ENCODE results near the gene USP22.

USP22 gene

DNA sequence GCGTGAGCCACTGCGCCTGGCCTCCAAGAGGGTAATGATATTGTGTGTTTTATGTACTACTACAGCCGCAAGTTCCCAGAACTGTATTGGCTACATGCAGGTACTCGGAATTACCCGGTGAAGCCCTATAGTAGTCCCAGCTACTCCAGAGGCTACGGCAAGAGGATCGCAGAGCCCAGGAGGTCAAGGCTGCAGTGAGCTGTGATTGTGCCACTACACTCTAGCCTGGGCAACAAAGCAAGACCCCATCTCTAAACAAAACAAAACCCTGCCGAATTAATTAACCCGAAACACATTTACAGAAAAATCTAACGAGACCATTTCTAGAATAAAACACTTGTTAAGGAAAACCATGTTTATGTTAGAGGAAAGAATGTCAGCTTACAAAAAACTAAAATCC is 2.2 kb upstream of the USP22 start:
- DNase-seq, result no peak

DNA sequence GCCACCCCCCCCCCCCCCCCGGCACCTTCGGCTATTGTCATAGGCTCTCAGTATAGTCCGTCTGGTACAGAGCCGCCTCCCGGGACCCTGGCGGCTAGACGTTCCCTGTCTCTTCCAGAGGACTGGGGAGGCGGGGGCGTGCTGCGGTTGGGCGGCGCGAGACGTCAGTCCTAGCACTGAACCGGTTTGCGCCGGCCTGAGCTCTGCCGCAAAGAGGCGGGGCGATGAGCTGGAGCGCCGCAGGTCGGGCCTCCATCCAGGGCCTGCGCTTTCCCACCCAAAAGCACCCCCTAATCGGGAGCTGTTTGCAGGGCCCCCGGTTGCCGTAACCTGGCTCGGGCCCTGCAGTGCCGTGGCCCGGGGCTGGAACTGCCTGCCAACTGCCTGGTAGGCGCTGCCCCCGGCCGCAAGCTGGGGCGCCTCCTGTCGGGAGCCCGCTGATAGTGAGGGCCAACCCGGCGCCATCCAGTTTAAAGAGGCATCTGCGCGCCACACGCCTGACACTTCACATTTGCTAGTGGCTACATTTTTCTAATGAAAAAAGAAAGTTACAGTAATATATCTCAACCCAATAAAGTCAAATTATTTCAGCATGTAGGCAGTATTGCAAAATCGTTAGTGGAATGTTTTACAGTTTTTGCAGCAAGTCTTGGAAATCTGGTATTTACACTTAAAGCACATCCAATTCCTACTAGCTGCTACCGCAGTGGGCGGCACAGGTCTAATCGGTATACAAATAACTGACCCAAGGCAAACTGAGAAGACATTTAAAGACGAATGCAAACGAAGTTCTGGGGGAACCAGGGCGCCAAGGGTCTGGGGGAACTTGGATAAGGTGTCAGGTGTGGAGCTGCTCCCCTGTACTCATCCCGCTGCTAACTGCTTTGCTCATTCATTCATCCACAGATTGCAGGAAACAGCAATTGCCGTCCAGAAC is 753 bp upstream of the USP22 start:
- peak; percentile 99 for DNase-seq

DNA sequence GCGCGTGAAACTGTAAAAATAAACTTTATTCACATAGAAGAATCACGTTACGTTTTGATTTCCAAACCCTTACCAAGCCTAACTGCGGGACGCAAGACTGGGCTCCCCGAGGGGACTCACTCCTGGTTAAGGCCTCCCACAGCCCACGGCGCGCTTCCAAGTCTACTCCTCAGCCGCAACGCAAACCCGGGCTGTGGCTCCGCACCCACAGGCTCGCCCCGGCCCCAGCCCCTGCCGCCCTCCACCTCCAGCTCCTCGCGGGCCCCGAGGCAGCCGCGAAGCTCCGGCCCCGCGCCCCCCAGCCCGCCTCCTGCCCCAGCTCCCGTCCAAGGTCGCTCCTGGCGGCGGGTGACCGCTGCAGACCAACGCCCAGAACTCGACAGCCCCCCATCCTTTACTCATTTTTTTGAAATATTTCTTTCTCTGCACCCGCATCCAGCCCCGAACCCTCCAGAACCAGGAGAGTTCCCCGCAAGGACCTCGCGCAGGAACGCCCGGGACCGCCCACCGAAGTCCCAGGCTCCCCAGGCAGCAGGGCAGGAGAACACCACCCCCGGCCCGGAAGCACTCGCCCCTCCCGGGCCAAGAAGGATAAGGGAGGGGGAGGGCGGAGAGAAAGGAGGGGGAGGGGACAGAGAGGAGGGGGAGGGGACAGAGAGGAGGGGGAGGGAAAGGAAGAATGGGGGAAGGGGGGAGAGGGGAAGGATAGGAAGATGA is 912 bp downstream of the USP22 start:
- DNase-seq, result peak; percentile 62

DNA sequence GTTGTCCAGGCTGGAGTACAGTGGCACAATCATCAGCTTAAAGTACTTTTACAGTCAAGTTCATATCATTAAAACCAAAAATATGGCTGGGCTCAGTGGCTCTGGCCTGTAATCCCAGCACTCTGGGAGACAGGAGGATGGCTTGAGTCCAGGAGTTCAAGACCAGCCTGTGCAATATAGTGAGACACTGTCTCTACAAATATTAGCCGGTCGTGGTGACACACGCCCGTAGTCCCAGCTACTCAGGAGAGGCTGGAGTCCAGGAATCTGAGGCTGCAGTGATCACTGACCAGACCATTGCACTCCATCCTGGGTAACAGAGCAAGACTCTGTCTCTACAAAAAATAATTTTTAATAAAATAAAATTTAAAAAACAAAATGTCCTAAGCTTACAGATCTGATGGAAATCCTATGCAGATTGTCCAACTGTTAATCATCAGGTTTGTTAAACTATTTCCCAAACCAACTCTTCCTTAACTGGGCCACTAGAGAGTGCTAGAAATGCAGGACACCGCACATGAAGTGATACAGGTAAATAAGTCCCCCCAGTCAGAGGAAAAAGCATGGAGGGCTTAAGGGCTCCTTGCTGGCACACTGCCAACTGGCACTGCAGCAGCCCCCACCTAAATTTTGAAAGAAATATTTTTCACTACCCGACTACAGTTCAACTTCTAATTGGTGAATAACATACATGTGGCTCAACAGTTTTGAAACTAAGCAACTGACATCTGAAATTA is 2.8 kb downstream of the USP22 start:
- DNase-seq, result peak; percentile 27

DNA sequence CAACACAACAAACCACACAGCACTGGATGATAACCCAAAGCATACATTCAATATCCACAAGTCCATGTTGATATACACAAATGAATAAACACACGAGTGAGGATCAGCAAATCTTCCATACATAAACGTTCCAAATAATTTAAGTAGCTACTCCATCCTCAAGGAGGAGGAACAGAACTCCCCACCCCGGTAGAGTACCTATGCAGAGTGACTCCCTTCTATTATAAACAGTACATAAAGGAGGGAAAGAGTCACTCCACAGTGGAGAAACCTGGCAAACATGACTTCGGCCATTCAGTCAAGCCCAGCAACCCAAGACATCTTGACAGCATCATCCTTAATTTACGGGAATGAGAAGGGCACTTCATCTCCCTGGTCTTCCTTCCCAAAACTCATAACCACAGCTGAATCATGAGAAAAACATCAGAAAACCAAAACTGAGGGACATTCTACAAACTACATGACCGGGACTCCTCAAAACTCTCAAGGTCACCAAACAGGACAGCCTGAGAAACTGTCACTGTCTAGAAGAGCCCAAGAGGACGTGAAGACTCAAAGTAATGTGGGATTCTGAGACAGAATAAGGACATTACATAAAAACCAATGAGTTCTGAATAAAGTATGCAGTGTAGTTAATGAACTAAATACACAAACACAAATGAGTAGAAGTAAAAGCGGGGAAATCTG is 5.6 kb downstream of the USP22 start:
- DNase-seq, result no peak

DNA sequence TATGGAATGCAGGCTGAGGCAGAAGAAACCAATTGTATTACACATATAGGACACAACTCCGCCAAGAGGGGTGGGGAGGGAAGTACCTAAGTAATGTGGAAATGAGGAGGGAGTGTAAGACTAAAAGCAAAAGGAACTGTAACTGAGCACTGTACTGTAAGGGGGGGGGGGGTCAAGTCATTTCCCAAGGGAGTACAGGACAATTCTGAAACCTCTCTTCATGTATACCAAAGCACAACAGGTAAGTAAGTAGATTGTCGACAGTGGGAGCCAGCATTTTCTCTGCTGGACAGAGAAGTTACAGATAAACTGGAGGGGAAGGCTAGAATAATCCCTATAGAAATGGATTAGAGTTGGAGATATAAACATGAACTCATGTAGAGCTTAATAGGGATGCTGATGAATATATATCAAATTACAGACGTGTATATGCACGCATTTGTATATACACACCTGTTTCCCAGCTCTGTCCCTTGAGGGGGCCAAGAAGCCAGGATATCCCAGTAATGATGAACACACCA is 6.4 kb downstream of the USP22 start:
- no peak for DNase-seq

DNA sequence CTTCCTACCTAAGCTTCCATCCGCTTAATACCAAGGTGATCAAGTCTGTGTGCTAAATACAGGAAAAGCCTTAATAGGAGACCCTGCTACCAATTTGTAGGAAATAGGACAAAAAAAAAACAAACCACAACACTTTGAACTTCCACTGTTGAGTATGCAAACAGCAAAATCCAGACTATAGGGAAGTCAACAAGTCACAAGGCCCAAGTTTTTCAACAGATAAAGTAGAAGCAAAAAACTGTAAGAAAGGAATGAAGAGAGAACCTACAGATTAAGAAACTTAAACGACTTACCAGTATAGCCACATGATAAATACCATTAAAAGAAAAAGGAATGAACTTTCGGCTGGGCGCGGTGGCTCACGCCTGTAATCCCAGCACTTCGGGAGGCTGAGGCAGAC is 7.4 kb downstream of the USP22 start:
- no peak for DNase-seq

DNA sequence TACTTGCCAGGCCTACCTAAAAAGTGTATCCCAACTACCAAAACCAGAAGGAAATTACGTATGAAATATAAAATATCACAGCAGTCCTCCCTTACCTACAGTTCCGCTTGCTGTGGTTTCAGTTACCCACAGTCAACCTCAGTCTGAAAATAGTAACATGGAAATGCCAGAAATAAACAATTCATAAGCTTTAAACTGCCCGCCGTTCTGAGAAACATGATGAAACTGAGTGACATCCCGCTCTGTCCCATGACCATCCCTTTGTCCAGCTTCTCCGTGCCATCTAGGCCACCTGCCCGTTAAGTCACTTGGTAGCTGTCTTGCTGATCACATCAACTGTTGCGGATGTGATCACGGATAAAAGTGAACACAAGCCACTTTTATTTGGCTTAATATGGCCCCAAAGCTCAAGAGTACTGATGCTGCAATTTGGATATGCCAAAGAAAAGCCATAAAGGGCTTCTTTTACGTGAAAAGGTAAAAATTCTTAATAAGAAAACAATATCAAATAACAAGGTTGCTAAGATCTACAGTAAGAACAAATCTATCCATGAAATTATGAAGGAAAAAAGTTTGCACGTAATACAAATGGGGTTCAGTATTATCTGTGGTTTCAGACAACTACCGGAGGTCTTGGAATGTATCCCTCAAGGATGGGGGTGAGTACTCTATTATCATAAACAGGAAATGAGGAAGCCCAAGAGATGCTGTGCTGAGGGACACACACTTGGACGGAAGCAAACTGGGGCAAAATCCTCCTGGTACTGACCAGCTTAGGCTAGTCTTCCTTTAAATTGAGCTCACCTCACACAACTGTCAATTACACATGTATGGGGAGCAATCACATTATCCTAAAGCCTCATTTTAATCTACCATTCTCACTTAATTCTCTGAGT is 8.2 kb downstream of the USP22 start:
- DNase-seq, result no peak

DNA sequence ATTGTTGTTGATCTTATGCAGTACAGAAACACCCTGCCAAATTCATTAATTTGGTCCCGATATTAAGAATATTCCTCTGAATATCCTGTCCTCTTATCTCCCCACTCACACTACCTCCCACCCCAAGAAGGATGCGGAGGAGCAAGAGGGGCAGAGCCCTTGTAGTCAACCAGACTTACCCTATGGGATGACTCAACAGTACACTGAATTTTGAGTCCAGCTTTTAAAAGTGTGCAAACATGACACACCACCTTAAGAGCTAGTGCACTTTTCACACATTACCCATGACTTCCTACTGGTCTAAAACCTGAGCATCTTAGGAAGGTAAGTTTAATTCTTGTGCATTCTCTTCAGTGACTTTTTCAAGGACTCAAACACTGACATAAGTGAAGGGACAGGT is 9.5 kb downstream of the USP22 start:
- no peak for DNase-seq

DNA sequence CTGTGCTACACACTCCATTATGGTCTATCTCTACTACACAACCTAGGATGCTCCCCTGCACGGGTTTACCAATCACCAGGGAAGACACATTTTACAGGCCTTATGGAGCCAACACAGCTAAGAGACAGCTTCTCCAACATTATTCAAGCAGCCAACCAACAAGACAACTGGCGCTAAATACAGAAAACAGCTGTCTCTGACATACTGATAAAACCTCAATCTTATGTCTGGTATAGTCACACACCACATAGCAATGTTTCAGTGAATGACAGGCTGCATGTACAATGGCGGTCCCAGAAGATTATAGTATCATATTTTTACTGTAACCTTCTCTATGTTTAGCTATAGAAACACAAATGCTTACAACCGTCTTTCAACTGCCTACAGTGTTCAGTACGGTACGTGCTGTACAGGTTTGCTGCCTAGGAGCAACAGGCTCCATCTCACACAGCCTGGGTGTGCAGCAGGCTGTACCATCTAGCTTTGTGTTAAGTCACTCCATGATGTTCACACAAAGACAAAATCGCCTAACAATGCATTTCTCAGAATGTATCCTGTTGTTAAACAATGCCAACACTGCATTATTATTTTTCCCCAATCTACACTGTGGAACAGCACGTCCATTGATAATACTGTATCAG is 10.9 kb downstream of the USP22 start:
- no peak for DNase-seq

DNA sequence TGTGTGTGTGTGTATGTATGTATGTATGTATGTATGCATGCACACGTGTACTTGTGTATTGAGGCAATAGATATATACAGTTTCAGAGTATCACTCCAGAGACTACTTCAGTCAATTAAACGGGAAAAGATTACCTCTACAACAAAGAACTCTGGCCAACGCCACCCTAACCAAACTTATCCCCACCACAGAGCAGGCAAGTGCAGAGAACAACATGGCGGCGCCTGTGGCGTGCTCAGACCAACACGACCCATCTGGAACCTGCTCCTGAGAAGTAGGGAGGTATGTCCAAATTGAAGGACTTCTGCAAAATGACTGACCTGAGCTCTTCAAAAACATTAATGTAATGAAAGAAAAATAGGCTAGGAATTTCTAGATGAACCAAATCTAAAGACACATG is 12.4 kb downstream of the USP22 start:
- no peak for DNase-seq

DNA sequence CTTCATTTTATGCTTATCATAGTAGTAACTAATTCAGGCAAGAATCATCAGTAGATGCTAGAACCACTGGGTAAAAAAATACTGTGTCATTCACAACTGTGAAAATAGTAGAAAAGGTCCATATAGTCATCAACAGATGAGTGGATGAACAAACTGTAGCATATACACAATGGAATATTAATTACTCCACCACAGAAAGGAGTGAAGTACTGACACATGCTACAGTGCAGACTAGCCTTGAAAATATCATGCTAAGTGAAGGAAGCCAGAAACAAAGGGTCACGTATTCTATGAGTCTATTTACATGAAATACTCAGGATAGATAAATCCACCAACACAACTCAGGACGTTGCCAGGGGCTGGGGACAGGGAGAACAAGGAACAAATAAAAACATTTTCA is 13.3 kb downstream of the USP22 start:
- no peak for DNase-seq

DNA sequence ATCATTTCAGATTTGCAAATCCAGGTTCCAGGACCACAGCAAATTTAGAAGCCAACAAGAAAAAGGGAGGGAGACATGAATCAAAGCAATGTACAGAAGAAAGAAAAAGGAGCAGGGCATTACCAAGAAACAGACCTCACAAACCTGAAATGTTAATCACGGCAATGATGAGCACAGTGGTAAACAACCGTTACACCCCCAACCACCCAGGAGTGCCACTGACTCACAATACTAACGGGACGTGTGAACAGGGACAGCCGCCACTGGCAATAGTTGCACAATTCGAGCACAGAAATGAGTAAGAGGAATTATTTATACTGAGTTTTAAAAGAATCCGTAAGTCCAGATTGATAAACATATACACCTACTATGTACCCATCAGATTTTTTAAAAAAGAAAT is 13.8 kb downstream of the USP22 start:
- no peak for DNase-seq

DNA sequence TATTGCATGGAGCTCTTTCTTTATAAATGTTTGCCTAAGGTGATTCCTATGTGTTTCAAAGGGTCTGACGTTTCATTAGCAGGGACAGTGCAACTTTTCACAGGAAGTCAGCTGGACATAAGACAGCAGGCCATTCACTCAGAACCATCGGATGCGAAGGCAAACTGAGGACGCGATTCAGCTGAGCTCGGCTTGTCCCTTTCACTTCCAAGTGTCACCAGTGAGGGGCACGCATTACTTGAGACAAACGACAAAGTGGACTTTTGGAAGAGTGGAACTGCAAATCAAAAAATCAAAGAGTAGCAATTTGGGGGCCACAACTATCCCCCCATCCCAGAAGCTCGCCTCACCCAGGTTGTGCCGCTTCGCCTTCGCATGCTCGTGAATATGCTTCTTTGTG is 14.6 kb downstream of the USP22 start:
- DNase-seq, result no peak

DNA sequence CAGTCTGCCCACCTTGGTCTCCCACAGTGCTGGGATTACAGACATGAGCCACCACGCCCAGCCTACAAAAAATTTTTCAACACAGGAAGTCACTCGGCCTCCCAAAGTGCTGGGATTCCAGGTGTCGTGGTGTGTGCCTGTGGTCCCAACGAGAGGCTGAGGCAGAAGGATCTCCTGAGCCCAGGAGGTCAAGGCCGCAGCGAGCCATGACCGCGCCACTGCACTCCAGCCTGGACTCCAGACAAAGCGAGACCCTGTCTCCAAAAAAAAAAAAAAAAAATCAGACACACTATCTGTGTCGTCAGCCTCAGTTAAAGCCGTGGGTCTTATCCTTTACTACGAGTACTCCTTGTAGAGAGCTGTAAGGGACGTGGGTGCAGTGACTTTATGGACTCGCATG is 15.8 kb downstream of the USP22 start:
- no peak for DNase-seq

DNA sequence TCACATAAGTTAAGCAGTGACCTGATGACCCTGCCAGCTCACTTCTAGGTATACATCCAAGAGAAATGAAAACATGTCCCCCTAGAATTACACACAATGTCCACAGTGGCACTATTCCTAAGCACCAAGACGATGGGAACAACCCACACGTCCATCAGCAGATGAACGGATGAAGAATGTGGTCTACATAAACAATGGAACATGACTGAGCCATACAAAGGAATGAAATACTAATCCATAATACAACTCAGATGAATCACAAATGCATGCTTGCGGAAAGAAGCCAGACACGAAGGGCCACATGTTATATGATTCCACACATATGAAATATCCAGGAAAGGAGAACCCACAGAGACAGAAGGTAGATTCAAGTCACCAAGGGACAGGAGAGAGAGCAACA is 17.4 kb downstream of the USP22 start:
- DNase-seq, result no peak

DNA sequence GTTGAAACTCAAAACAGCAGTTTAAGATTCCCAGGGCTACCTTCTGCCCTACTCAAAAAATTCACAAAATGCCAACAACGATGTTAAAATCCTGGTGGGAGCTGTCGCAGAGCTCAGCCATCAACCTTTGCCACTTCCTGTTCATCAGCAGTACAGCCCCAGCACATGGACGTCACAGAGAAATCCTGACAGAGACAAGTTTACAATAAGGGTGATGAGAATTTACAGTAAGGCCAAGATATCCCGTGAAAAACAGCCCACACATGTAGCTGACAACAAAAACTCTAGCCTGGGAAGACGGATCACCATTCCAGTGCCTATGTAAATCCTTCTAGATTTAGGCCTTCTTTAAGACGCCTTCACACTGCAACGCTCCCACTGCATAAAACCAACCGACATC is 18.8 kb downstream of the USP22 start:
- DNase-seq, result no peak

DNA sequence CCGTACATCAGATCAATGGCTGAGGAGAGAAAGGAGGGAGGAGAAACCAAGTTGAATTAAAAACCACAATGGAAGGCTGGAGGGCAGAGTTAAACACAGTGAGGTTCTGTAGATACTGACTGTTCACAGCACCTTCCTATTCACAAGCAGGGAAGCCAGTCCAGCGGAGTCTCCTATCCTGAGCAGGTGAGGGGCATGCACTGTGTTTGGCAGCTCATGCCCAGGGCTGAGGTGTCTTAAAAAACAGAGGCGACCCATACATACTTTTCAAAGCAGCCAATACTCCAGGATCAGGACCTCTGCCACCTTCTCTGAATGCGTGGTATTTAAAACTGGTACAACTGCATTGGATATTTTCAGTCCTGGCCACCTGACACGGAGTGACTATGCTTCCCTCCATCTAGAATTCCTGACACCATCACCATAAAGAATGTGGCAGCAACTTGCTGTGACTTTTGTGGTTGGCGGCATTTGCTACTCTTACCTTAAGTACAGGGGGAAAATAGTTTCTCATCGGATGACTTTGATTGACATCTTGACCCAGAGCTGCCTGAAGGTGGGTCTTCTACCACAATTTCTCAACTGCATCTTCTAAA is 21.5 kb downstream of the USP22 start:
- DNase-seq, result no peak

DNA sequence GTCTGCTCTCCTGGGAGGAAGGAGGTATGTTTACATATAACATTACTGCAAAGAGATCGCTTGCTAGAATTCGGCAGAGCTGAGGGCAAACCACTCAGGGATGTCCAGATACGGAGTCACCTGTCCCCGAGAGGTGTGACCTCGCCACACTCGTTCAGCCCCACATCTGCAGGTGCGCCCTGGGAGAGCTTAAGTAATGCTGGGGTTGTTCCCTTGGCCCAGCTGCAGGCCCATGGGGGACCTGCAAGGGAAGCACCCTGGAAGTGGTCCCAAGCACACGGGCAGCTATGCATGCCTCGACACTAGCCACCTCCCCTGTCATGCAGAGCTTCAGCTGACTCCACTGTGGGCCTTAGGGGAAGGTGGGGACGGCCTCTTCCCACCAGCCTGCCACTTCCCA is 22.2 kb downstream of the USP22 start:
- DNase-seq, result no peak

DNA sequence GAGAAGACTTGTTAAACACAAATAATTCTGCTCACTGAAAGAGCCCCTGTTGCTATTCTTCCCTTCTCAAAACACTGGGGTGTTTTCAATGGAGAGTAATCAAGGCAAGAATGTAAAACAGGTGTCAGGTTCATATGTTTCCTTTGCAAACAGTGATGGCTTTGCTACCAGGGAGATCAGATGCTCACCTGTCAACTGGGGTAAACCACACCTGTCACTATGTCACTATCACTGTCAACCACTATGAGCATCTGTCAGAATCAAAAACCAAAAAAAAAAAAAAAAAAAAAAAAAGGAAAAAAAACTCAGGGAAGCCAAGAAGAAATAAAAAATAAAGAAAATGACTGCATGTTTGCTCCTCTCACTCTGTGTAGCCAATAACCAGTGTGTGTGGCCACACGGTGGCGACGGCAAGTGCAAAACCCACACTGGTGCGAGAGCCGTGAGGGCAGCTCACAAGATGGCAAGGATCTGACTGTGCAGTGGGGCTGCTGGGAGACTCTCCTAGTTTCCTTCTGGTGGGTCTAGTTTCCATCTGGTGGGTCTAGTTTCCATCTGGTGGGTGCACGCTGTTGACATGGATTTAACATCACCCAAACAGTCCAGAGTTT is 22.7 kb downstream of the USP22 start:
- DNase-seq, result peak; percentile 43
